Fibroblast of lung (primary cell): ENCODE measurements around the gene DAAM1. TPM values are rescaled to one million over a fixed set of nuclear protein-coding genes. Genes with fewer than 3 reads are reported as not detected.
A peak's percentile ranks its signal among the peaks of the same experiment; 100 is the strongest.

Experiments used
- DNase-seq, 2 donors: peaks; one replicate each; pipeline versions ENCODE4 v3.0.0 to v3.0.0-alpha.2; 2010; ENCODE audit warnings: low read depth in 2 of 2
- H2AFZ ChIP-seq: 2 replicates; pipeline ENCODE4 v1.5.1; 2012; ENCODE audit warnings: low read length, control low read depth, inconsistent platforms
- H3K27ac ChIP-seq: 2 replicates; pipeline ENCODE4 v1.5.1; 2011; ENCODE audit warnings: low read length, control low read depth; ENCODE audit not compliant: insufficient read depth
- H3K27me3 ChIP-seq: 2 replicates; pipeline ENCODE4 v1.5.1; 2011; ENCODE audit warnings: mild to moderate bottlenecking, low read length; ENCODE audit not compliant: control insufficient read depth, insufficient read depth
- H3K36me3 ChIP-seq: 2 replicates; pipeline ENCODE4 v1.5.1; 2011; ENCODE audit warnings: low read length; ENCODE audit not compliant: control insufficient read depth, insufficient read depth
- H3K4me1 ChIP-seq: 2 replicates; pipeline ENCODE4 v1.5.1; 2011; ENCODE audit warnings: low read length; ENCODE audit not compliant: control insufficient read depth, insufficient read depth; ENCODE audit errors: extremely low read depth
- H3K4me2 ChIP-seq: 2 replicates; pipeline ENCODE4 v1.5.1; 2011; ENCODE audit warnings: low read length, control low read depth; ENCODE audit not compliant: insufficient read depth; ENCODE audit errors: extremely low read depth
- H3K4me3 ChIP-seq, 4 experiments: fragments of 200-600 bp in 1 of 4; sonication (generic) in 1 of 4; replicated peaks in 1 of 4; 2 replicates each; pipeline ENCODE4 v1.5.1; 2011 to 2016; ENCODE audit warnings: low read length in 4 of 4, low read depth in 3 of 4, mild to moderate bottlenecking in 3 of 4, control low read depth in 2 of 4, inconsistent platforms in 1 of 4, mixed read lengths in 1 of 4; ENCODE audit not compliant: insufficient read depth in 1 of 4; ENCODE audit errors: control extremely low read depth in 1 of 4
- H3K79me2 ChIP-seq: 2 replicates; pipeline ENCODE4 v1.5.1; 2012; ENCODE audit warnings: mild to moderate bottlenecking, low read length, inconsistent platforms; ENCODE audit not compliant: control insufficient read depth, insufficient read depth
- H3K9ac ChIP-seq: 2 replicates; pipeline ENCODE4 v1.5.1; 2011; ENCODE audit warnings: mild to moderate bottlenecking, low read length, control low read depth; ENCODE audit not compliant: insufficient read depth
- H3K9me3 ChIP-seq: 2 replicates; pipeline ENCODE4 v1.5.1; 2012; ENCODE audit warnings: low read depth, low read length; ENCODE audit not compliant: control insufficient read depth, insufficient read depth
- H4K20me1 ChIP-seq: 2 replicates; pipeline ENCODE4 v1.5.1; 2011; ENCODE audit warnings: low read length; ENCODE audit not compliant: control insufficient read depth, insufficient read depth; ENCODE audit errors: extremely low read depth
- CTCF ChIP-seq, 2 donors: IDR thresholded peaks in 1 of 2; conservative IDR thresholded peaks in 1 of 2; 1 replicate in 1 of 2; 2 replicates in 1 of 2; pipeline ENCODE4 v1.5.1; 2011 to 2012; ENCODE audit warnings: low read length in 2 of 2, control low read depth in 1 of 2, inconsistent platforms in 1 of 2, low read depth in 1 of 2, mild to moderate bottlenecking in 1 of 2
- EZH2 ChIP-seq: IDR thresholded peaks from 2 replicates; pipeline ENCODE4 v1.5.1; 2012; ENCODE audit warnings: low read length, control low read depth, mild to moderate bottlenecking; ENCODE audit errors: missing control alignments
- polyA plus RNA-seq, 2 donors: library from polyadenylated mRNA; depleted of rRNA in 1 of 2; stranded (reverse) in 1 of 2; unstranded in 1 of 2; fragments of >200 nt; gene quantifications; 2 replicates each; pipeline ENCODE4 v1.2.1, GENCODE V29; 2011 to 2012; ENCODE audit warnings: missing spikeins in 1 of 2
- total RNA-seq: library from RNA; depleted of rRNA; stranded (reverse); fragments of >200 nt; gene quantifications from 2 replicates; pipeline ENCODE4 v1.2.1, GENCODE V29; 2014

The DAAM1 gene
- total and polyA plus RNA-seq, 2 donors (not counting 1 experiment from before 2014, with no cell fraction given), result 15.5 to 36.3 TPM

GRCh38 chr14:59297071-59297776 lies 108.8 kb downstream of the DAAM1 start:
- H4K20me1 ChIP-seq, result no peaks in the 10 kb centered on the region
- H3K4me3 ChIP-seq, result no peak overlapping the region
- peaks cover 3% of the 10 kb centered on the region for H3K36me3 ChIP-seq
- no peak overlapping the region for H3K4me2 ChIP-seq
- TF ChIP-seq EZH2 (no peak), CTCF (conservative IDR thresholded peaks at IDR 0.05 in 1 of 2, IDR thresholded peaks at IDR 0.05 in 1 of 2; ENCODE audit: low read depth in 1 of 2, low read length in 2 of 2) (no peak)
- no peaks in the 10 kb centered on the region for H3K27me3 ChIP-seq
- peak in 1 of 2 donors; percentile 75 for DNase-seq
- H3K27ac ChIP-seq, result no peak overlapping the region
- H3K4me1 ChIP-seq, result peaks cover 8% of the 10 kb centered on the region
- no peak overlapping the region for H2AFZ ChIP-seq
- H3K79me2 ChIP-seq, result no peaks in the 10 kb centered on the region
- no peak overlapping the region for H3K9ac ChIP-seq
- no peaks in the 10 kb centered on the region for H3K9me3 ChIP-seq

DNA sequence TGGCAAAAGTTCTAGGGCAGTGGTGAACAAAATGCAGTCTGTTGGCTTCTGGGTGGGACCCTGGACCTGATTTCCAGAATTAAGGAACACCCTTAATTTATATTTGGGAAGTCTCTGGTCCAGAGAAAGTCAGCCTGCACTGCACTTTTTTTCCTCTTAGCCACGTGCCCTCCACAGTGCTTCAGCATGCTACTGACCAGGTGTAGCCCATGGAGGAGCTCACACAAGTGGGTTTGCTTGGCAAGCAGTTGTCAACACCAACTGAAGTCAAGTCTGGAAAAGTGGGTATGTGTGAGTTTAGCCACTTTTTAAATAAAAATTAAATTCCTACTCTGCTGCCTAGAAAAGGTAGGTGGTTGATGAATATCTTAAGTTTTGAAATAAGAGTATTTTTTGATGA lies 111.3 kb downstream of the DAAM1 start:
- no peaks in the 10 kb centered on the region for H3K36me3 ChIP-seq
- H3K9ac ChIP-seq, result no peak overlapping the region
- H3K4me3 ChIP-seq, result no peak overlapping the region
- no peak for DNase-seq
- H4K20me1 ChIP-seq, result no peaks in the 10 kb centered on the region
- no peak overlapping the region for H3K4me2 ChIP-seq
- H3K79me2 ChIP-seq, result no peaks in the 10 kb centered on the region
- H2AFZ ChIP-seq, result no peak overlapping the region
- H3K4me1 ChIP-seq, result peaks cover 6% of the 10 kb centered on the region
- TF ChIP-seq CTCF (conservative IDR thresholded peaks at IDR 0.05 in 1 of 2, IDR thresholded peaks at IDR 0.05 in 1 of 2; ENCODE audit: low read depth in 1 of 2, low read length in 2 of 2), result no peak
- TF ChIP-seq EZH2, result no peak
- no peaks in the 10 kb centered on the region for H3K9me3 ChIP-seq
- H3K27me3 ChIP-seq, result no peaks in the 10 kb centered on the region
- H3K27ac ChIP-seq, result no peak overlapping the region

GRCh38 chr14:59301354-59301753 lies 112.9 kb downstream of the DAAM1 start:
- Histone ChIP-seq H3K4me1 (peaks cover 15% of the 10 kb centered on the region), H2AFZ (no peak overlapping the region), H4K20me1 (no peaks in the 10 kb centered on the region), H3K4me2 (no peak overlapping the region), H3K9ac (no peak overlapping the region), H3K79me2 (no peaks in the 10 kb centered on the region), H3K27me3 (no peaks in the 10 kb centered on the region), H3K4me3 (no peak overlapping the region), H3K36me3 (no peaks in the 10 kb centered on the region), H3K27ac (no peak overlapping the region), H3K9me3 (no peaks in the 10 kb centered on the region)
- TF ChIP-seq EZH2 (no peak), CTCF (conservative IDR thresholded peaks at IDR 0.05 in 1 of 2, IDR thresholded peaks at IDR 0.05 in 1 of 2; ENCODE audit: low read depth in 1 of 2, low read length in 2 of 2) (no peak)
- DNase-seq, result no peak
